NCI-H345 treated with DMSO at 0.1 percent for 48 hours (cell line): ENCODE measurements around the gene SPTBN1.
"Not testable (repeated sequence)": the region's sequence is repeated elsewhere in the genome, so short reads cannot be mapped to it uniquely, and the experiment has no call there.

Source experiments
- DNase-seq: peaks from one replicate; lab custom pipeline; 2025; ENCODE audit not compliant: unreplicated experiment; lab: John Stamatoyannopoulos, UW

SPTBN1 gene

GRCh38 chr2:54500404-54501205, 44.5 kb downstream of the SPTBN1 start:
- no peak for DNase-seq

- DNase-seq: no peak
Observed at GRCh38 chr2:54502731-54503130, 46.6 kb downstream of the SPTBN1 start.

- no peak for DNase-seq
Observed at GRCh38 chr2:54503192-54503591, 47.1 kb downstream of the SPTBN1 start.

GRCh38 chr2:54503828-54504227, 47.7 kb downstream of the SPTBN1 start:
- DNase-seq: no peak

GRCh38 chr2:54504866-54505265, 48.7 kb downstream of the SPTBN1 start:
- DNase-seq: no peak

GRCh38 chr2:54508541-54508940, 52.4 kb downstream of the SPTBN1 start:
- DNase-seq: no peak

GRCh38 chr2:54509043-54509442, 52.9 kb downstream of the SPTBN1 start:
- not testable (repeated sequence) for DNase-seq

- no peak for DNase-seq
Observed at GRCh38 chr2:54510916-54511315, 54.8 kb downstream of the SPTBN1 start.

- no peak for DNase-seq
Observed at GRCh38 chr2:54512183-54512582, 56.1 kb downstream of the SPTBN1 start.

GRCh38 chr2:54512663-54513362, 56.7 kb downstream of the SPTBN1 start:
- DNase-seq: no peak

- no peak for DNase-seq
Observed at GRCh38 chr2:54513363-54513715, 57.2 kb downstream of the SPTBN1 start.

- no peak for DNase-seq
Observed at GRCh38 chr2:54514822-54515569, 58.9 kb downstream of the SPTBN1 start.

GRCh38 chr2:54516842-54517241, 60.7 kb downstream of the SPTBN1 start:
- no peak for DNase-seq

- DNase-seq: not testable (repeated sequence)
Observed at GRCh38 chr2:54518016-54518415, 61.9 kb downstream of the SPTBN1 start.

GRCh38 chr2:54518430-54518829, 62.3 kb downstream of the SPTBN1 start:
- DNase-seq: no peak

GRCh38 chr2:54519841-54520459, 63.8 kb downstream of the SPTBN1 start:
- DNase-seq: no peak

GRCh38 chr2:54520687-54521086, 64.6 kb downstream of the SPTBN1 start:
- DNase-seq: no peak

GRCh38 chr2:54522624-54523281, 66.6 kb downstream of the SPTBN1 start:
- peak; percentile 51 for DNase-seq

- no peak for DNase-seq
Observed at GRCh38 chr2:54523324-54523959, 67.3 kb downstream of the SPTBN1 start.

GRCh38 chr2:54524226-54524991, 68.3 kb downstream of the SPTBN1 start:
- no peak for DNase-seq
